H9 (cell line): Measurements from ENCODE around the gene TRPC3. TPM values are rescaled to one million over a fixed set of nuclear protein-coding genes. Genes with fewer than 3 reads are reported as not detected.

Experiments used
- DNase-seq: peaks from one replicate; pipeline ENCODE4 v3.0.0-alpha.2; 2017
- H2AFZ ChIP-seq: one replicate; pipeline ENCODE4 v1.6.1; 2013; ENCODE audit warnings: mild to moderate bottlenecking, low read length, control low read depth, moderate library complexity
- H2AK5ac ChIP-seq: 2 replicates; pipeline ENCODE4 v1.6.1; 2013; ENCODE audit warnings: low read length, control low read depth, mixed read lengths; ENCODE audit not compliant: insufficient read length
- H2BK120ac ChIP-seq: one replicate; pipeline ENCODE4 v1.6.1; 2013; ENCODE audit warnings: low read depth, mild to moderate bottlenecking, low read length, control low read depth, inconsistent platforms; ENCODE audit not compliant: poor library complexity, severe bottlenecking
- H2BK12ac ChIP-seq: 2 replicates; pipeline ENCODE4 v1.6.1; 2013; ENCODE audit warnings: low read length, control low read depth, mixed read lengths, low read depth; ENCODE audit not compliant: insufficient read length
- H2BK15ac ChIP-seq: 2 replicates; pipeline ENCODE4 v1.6.1; 2013; ENCODE audit warnings: low read depth, low read length, control low read depth
- H2BK20ac ChIP-seq: one replicate; pipeline ENCODE4 v1.6.1; 2013; ENCODE audit warnings: low read depth, mild to moderate bottlenecking, low read length, control low read depth, inconsistent platforms; ENCODE audit not compliant: poor library complexity, severe bottlenecking
- H2BK5ac ChIP-seq: 2 replicates; pipeline ENCODE4 v1.6.1; 2013; ENCODE audit warnings: low read length, control low read depth, mixed read lengths; ENCODE audit not compliant: insufficient read length
- H3K14ac ChIP-seq: 2 replicates; pipeline ENCODE4 v1.6.1; 2013; ENCODE audit warnings: low read length, control low read depth; ENCODE audit not compliant: insufficient read depth
- H3K18ac ChIP-seq: 2 replicates; pipeline ENCODE4 v1.6.1; 2013; ENCODE audit warnings: low read depth, mild to moderate bottlenecking, mixed read lengths, low read length, control low read depth; ENCODE audit not compliant: insufficient read length
- H3K23ac ChIP-seq: 2 replicates; pipeline ENCODE4 v1.6.1; 2013; ENCODE audit warnings: low read length, control low read depth, mixed read lengths, low read depth; ENCODE audit not compliant: insufficient read length
- H3K23me2 ChIP-seq: 2 replicates; pipeline ENCODE4 v1.6.1; 2013; ENCODE audit warnings: low read depth, mild to moderate bottlenecking, mixed read lengths, low read length, control low read depth; ENCODE audit not compliant: insufficient read length, poor library complexity, severe bottlenecking
- H3K27ac ChIP-seq: 2 replicates; pipeline ENCODE4 v1.5.1; 2013; ENCODE audit warnings: low read length, control low read depth, mixed read lengths, low read depth; ENCODE audit not compliant: insufficient read length
- H3K27me3 ChIP-seq: 2 replicates; pipeline ENCODE4 v1.6.1; 2013; ENCODE audit warnings: low read length, control low read depth, inconsistent platforms; ENCODE audit not compliant: insufficient read depth
- H3K4ac ChIP-seq: 2 replicates; pipeline ENCODE4 v1.6.1; 2013; ENCODE audit warnings: low read depth, mild to moderate bottlenecking, control low read depth, inconsistent platforms, low read length, moderate library complexity
- H3K4me1 ChIP-seq: 2 replicates; pipeline ENCODE4 v1.6.1; 2013; ENCODE audit warnings: low read length, control low read depth, inconsistent platforms; ENCODE audit not compliant: insufficient read depth
- H3K4me2 ChIP-seq: 2 replicates; pipeline ENCODE4 v1.6.1; 2013; ENCODE audit warnings: low read length, control low read depth, mixed read lengths; ENCODE audit not compliant: insufficient read length, insufficient read depth
- H3K56ac ChIP-seq: 2 replicates; pipeline ENCODE4 v1.6.1; 2013; ENCODE audit warnings: low read depth, mild to moderate bottlenecking, mixed read lengths, low read length, control low read depth; ENCODE audit not compliant: insufficient read length
- H3K79me1 ChIP-seq: 2 replicates; pipeline ENCODE4 v1.6.1; 2013; ENCODE audit warnings: low read depth, mild to moderate bottlenecking, moderate library complexity, low read length, control low read depth, inconsistent platforms; ENCODE audit not compliant: insufficient read depth, poor library complexity, severe bottlenecking
- H3K79me2 ChIP-seq: 2 replicates; pipeline ENCODE4 v1.6.1; 2013; ENCODE audit warnings: low read length, control low read depth, inconsistent platforms; ENCODE audit not compliant: insufficient read depth
- H3K9ac ChIP-seq: 2 replicates; pipeline ENCODE4 v1.6.1; 2013; ENCODE audit warnings: low read length, control low read depth, mixed read lengths; ENCODE audit not compliant: insufficient read length; ENCODE audit errors: extremely low read depth
- H3K9me3 ChIP-seq: one replicate; pipeline ENCODE4 v1.6.1; 2013; ENCODE audit warnings: low read depth, low read length, inconsistent platforms; ENCODE audit not compliant: control insufficient read depth
- H3T11ph ChIP-seq: one replicate; pipeline ENCODE4 v1.6.1; 2013; ENCODE audit warnings: mild to moderate bottlenecking, low read length, control low read depth, inconsistent platforms
- H4K20me1 ChIP-seq: one replicate; pipeline ENCODE4 v1.6.1; 2013; ENCODE audit not compliant: control insufficient read depth, insufficient read length, insufficient read depth
- H4K5ac ChIP-seq: 2 replicates; pipeline ENCODE4 v1.6.1; 2013; ENCODE audit warnings: low read depth, mild to moderate bottlenecking, mixed read lengths, low read length, control low read depth; ENCODE audit not compliant: insufficient read length
- H4K8ac ChIP-seq: replicated peaks from 2 replicates; pipeline ENCODE4 v1.6.1; 2013; ENCODE audit warnings: low read length, control low read depth, mixed read lengths, low read depth; ENCODE audit not compliant: insufficient read length
- H4K91ac ChIP-seq: 2 replicates; pipeline ENCODE4 v1.6.1; 2013; ENCODE audit warnings: low read depth, mild to moderate bottlenecking, moderate library complexity, mixed read lengths, low read length, control low read depth; ENCODE audit not compliant: insufficient read length
- H3K27ac Mint-ChIP-seq, 3 experiments: 2 replicates in 2 of 3; 3 replicates in 1 of 3; pipeline ENCODE4 v1.8.0; 2020 to 2021; ENCODE audit warnings: mixed read lengths in 3 of 3, mild to moderate bottlenecking in 1 of 3, moderate library complexity in 1 of 3
- H3K27me3 Mint-ChIP-seq: 2 replicates; pipeline ENCODE4 v1.8.0; 2021; ENCODE audit warnings: low read depth, mild to moderate bottlenecking, moderate library complexity, mixed read lengths
- H3K36me3 Mint-ChIP-seq, 3 experiments: 2 replicates in 2 of 3; 3 replicates in 1 of 3; pipeline ENCODE4 v1.8.0; 2020 to 2021; ENCODE audit warnings: low read depth in 3 of 3, mixed read lengths in 3 of 3; ENCODE audit not compliant: insufficient read depth in 1 of 3
- H3K4me1 Mint-ChIP-seq, 2 experiments: 2 replicates each; pipeline ENCODE4 v1.8.0; 2020; ENCODE audit warnings: mixed read lengths in 2 of 2
- H3K4me3 Mint-ChIP-seq, 2 experiments: 2 replicates in 1 of 2; 3 replicates in 1 of 2; pipeline ENCODE4 v1.8.0; 2020 to 2021; ENCODE audit warnings: mild to moderate bottlenecking in 2 of 2, mixed read lengths in 2 of 2, moderate library complexity in 1 of 2
- H3K9me3 Mint-ChIP-seq, 2 experiments: 2 replicates in 1 of 2; 3 replicates in 1 of 2; pipeline ENCODE4 v1.8.0; 2020; ENCODE audit warnings: mild to moderate bottlenecking in 2 of 2, mixed read lengths in 2 of 2, moderate library complexity in 1 of 2
- CTCF ChIP-seq: fragments of 200-600 bp; sonication (generic); conservative IDR thresholded peaks from 3 replicates; pipeline ENCODE4 v1.8.0; 2021; ENCODE audit warnings: antibody characterized with exemption, mild to moderate bottlenecking
- total RNA-seq: library from RNA; stranded (reverse); gene quantifications from 2 replicates; pipeline ENCODE4 v1.2.1, GENCODE V29; 2021

The TRPC3 gene
- total RNA-seq, 1 experiment from 2014 or later = 0.13 TPM

DNA sequence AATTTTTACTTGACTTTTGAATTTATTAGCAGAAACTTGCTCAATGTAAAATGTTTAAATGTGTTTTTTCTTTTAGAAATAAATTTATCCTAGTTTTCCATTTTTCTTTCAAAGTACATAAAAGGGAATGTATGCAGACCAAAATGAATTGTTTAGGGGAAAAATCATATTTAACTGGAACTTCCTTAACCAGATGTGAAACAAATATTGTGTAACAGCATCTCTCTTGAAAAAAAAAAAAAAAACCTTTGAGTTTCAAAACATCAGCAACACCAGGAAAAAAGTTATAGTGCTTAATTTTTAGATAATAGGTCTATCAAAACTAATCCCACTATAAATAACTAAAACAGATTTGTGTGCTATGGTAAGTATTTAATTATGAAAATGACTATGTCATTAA lies 113.7 kb downstream of the TRPC3 start:
- Histone ChIP-seq H2BK120ac (no peak overlapping the region), H3K56ac (no peak overlapping the region), H3K4me1 (no peaks in the 10 kb centered on the region), H2BK12ac (no peak overlapping the region), H3K79me1 (no peaks in the 10 kb centered on the region), H3K9ac (no peak overlapping the region), H2BK20ac (no peak overlapping the region), H4K20me1 (no peaks in the 10 kb centered on the region), H2AK5ac (no peak overlapping the region), H3K4me2 (no peak overlapping the region), H3T11ph (no peak overlapping the region), H4K91ac (no peak overlapping the region), H3K14ac (no peak overlapping the region), H2BK5ac (no peak overlapping the region), H4K8ac (no peak overlapping the region), H3K9me3 (no peaks in the 10 kb centered on the region), H3K79me2 (no peaks in the 10 kb centered on the region), H3K27me3 (no peaks in the 10 kb centered on the region), H3K4ac (no peak overlapping the region), H2BK15ac (no peak overlapping the region), H4K5ac (no peak overlapping the region), H3K27ac (no peak overlapping the region), H2AFZ (no peak overlapping the region), H3K18ac (no peak overlapping the region), H3K23me2 (no peaks in the 10 kb centered on the region), H3K23ac (no peak overlapping the region)
- Mint-ChIP-seq H3K9me3 (peaks cover 0 to 3% of the 10 kb centered on the region in 2 experiments; a peak in 1 of 5 replicates), H3K4me3 (no peak overlapping the region), H3K27ac (no peak overlapping the region), H3K4me1 (no peaks in the 10 kb centered on the region), H3K27me3 (no peaks in the 10 kb centered on the region), H3K36me3 (peaks cover 5 to 19% (median 12%) of the 10 kb centered on the region in 3 experiments; a peak in 5 of 7 replicates)
- TF ChIP-seq CTCF = no peak
- DNase-seq = no peak
